Stimulated activated memory B cell treated with anti-CD40 and anti-IgM and Interleukin-4, amounts not matched to agents 10 μg/mL and 1 μg/mL and 100 μg/mL, for 72 hours (primary cell): ENCODE data around the gene FBXO3.

ENCODE experiments used
- ATAC-seq: fragments of 150-1000 bp; cut with Tn5 transposase; 2 replicates; pipeline ENCODE4 v1.10.0; 2021
- H3K27ac Mint-ChIP-seq: one replicate; pipeline ENCODE4 v1.8.0; 2022; ENCODE audit warnings: mild to moderate bottlenecking, mixed read lengths
- H3K27me3 Mint-ChIP-seq: one replicate; pipeline ENCODE4 v1.8.0; 2022; ENCODE audit warnings: mixed read lengths
- H3K36me3 Mint-ChIP-seq: one replicate; pipeline ENCODE4 v1.8.0; 2022; ENCODE audit warnings: mixed read lengths
- H3K4me1 Mint-ChIP-seq: one replicate; pipeline ENCODE4 v1.8.0; 2022; ENCODE audit warnings: mixed read lengths
- H3K4me3 Mint-ChIP-seq: one replicate; pipeline ENCODE4 v1.8.0; 2022; ENCODE audit warnings: mild to moderate bottlenecking, moderate library complexity, mixed read lengths
- H3K9me3 Mint-ChIP-seq: one replicate; pipeline ENCODE4 v1.8.0; 2022; ENCODE audit warnings: mixed read lengths

The FBXO3 gene

GRCh38 chr11:33704240-33705002 is 69.9 kb downstream of the FBXO3 start:
- Mint-ChIP-seq H3K9me3 (no peaks in the 10 kb centered on the region), H3K4me1 (peaks cover 16% of the 10 kb centered on the region), H3K4me3 (no peak overlapping the region), H3K27ac (no peak overlapping the region), H3K36me3 (peaks cover 10% of the 10 kb centered on the region), H3K27me3 (no peaks in the 10 kb centered on the region)
- no peak for ATAC-seq

GRCh38 chr11:33703788-33704187 is 70.5 kb downstream of the FBXO3 start:
- Mint-ChIP-seq H3K9me3 (no peaks in the 10 kb centered on the region), H3K36me3 (peaks cover 4% of the 10 kb centered on the region), H3K4me1 (peaks cover 16% of the 10 kb centered on the region), H3K27ac (no peak overlapping the region), H3K4me3 (no peak overlapping the region), H3K27me3 (no peaks in the 10 kb centered on the region)
- ATAC-seq, result no peak

GRCh38 chr11:33703234-33703633 is 71.1 kb downstream of the FBXO3 start:
- no peak for ATAC-seq
- no peaks in the 10 kb centered on the region for H3K9me3 Mint-ChIP-seq
- no peak overlapping the region for H3K4me3 Mint-ChIP-seq
- H3K4me1 Mint-ChIP-seq, result peaks cover 16% of the 10 kb centered on the region
- no peak overlapping the region for H3K27ac Mint-ChIP-seq
- no peaks in the 10 kb centered on the region for H3K27me3 Mint-ChIP-seq
- H3K36me3 Mint-ChIP-seq, result no peaks in the 10 kb centered on the region

GRCh38 chr11:33701302-33702230 is 72.8 kb downstream of the FBXO3 start:
- Mint-ChIP-seq H3K27ac (peak overlapping the region; percentile 58), H3K4me1 (peaks cover 28% of the 10 kb centered on the region), H3K4me3 (peak overlapping the region; percentile 95), H3K27me3 (no peaks in the 10 kb centered on the region), H3K36me3 (no peaks in the 10 kb centered on the region), H3K9me3 (no peaks in the 10 kb centered on the region)
- ATAC-seq, result no peak

GRCh38 chr11:33700502-33701271 is 73.6 kb downstream of the FBXO3 start, which contains the start of gene C11orf91:
C11orf91 (minus strand) TSS chr11:33700826; CDS start chr11:33700740, 86 bp downstream.
- no peaks in the 10 kb centered on the region for H3K36me3 Mint-ChIP-seq
- H3K27me3 Mint-ChIP-seq, result no peaks in the 10 kb centered on the region
- peak within 1 kb of the TSS; percentile 95 for H3K4me3 Mint-ChIP-seq
- H3K4me1 Mint-ChIP-seq, result peaks cover 33% of the 10 kb centered on the region
- H3K27ac Mint-ChIP-seq, result peak within 1 kb of the TSS; percentile 60
- ATAC-seq, result peak; percentile 95
- no peaks in the 10 kb centered on the region for H3K9me3 Mint-ChIP-seq

- ATAC-seq, result no peak
- peaks cover 33% of the 10 kb centered on the region for H3K4me1 Mint-ChIP-seq
- peak overlapping the region; percentile 60 for H3K27ac Mint-ChIP-seq
- no peaks in the 10 kb centered on the region for H3K27me3 Mint-ChIP-seq
- H3K9me3 Mint-ChIP-seq, result no peaks in the 10 kb centered on the region
- H3K36me3 Mint-ChIP-seq, result no peaks in the 10 kb centered on the region
- H3K4me3 Mint-ChIP-seq, result peak overlapping the region; percentile 95
Observed at GRCh38 chr11:33700063-33700501, 74.2 kb downstream of the FBXO3 start.

GRCh38 chr11:33699515-33700062 is 74.7 kb downstream of the FBXO3 start:
- H3K27ac Mint-ChIP-seq, result peak overlapping the region; percentile 60
- no peaks in the 10 kb centered on the region for H3K36me3 Mint-ChIP-seq
- H3K9me3 Mint-ChIP-seq, result no peaks in the 10 kb centered on the region
- peaks cover 33% of the 10 kb centered on the region for H3K4me1 Mint-ChIP-seq
- ATAC-seq, result no peak
- H3K27me3 Mint-ChIP-seq, result no peaks in the 10 kb centered on the region
- H3K4me3 Mint-ChIP-seq, result peak overlapping the region; percentile 95

GRCh38 chr11:33698921-33699320 is 75.4 kb downstream of the FBXO3 start:
- H3K9me3 Mint-ChIP-seq, result no peaks in the 10 kb centered on the region
- no peak for ATAC-seq
- peaks cover 33% of the 10 kb centered on the region for H3K4me1 Mint-ChIP-seq
- H3K27me3 Mint-ChIP-seq, result no peaks in the 10 kb centered on the region
- no peaks in the 10 kb centered on the region for H3K36me3 Mint-ChIP-seq
- no peak overlapping the region for H3K4me3 Mint-ChIP-seq
- H3K27ac Mint-ChIP-seq, result no peak overlapping the region

GRCh38 chr11:33697997-33698396 is 76.3 kb downstream of the FBXO3 start:
- no peak for ATAC-seq
- peaks cover 33% of the 10 kb centered on the region for H3K4me1 Mint-ChIP-seq
- H3K27me3 Mint-ChIP-seq, result peaks cover 8% of the 10 kb centered on the region
- H3K9me3 Mint-ChIP-seq, result no peaks in the 10 kb centered on the region
- H3K4me3 Mint-ChIP-seq, result no peak overlapping the region
- H3K36me3 Mint-ChIP-seq, result no peaks in the 10 kb centered on the region
- no peak overlapping the region for H3K27ac Mint-ChIP-seq

GRCh38 chr11:33696931-33697638 is 77.2 kb downstream of the FBXO3 start:
- Mint-ChIP-seq H3K4me3 (no peak overlapping the region), H3K4me1 (peaks cover 33% of the 10 kb centered on the region), H3K36me3 (no peaks in the 10 kb centered on the region), H3K27me3 (peaks cover 12% of the 10 kb centered on the region), H3K9me3 (no peaks in the 10 kb centered on the region), H3K27ac (no peak overlapping the region)
- no peak for ATAC-seq

GRCh38 chr11:33696411-33696810 is 77.9 kb downstream of the FBXO3 start:
- Mint-ChIP-seq H3K4me3 (no peak overlapping the region), H3K27ac (no peak overlapping the region), H3K4me1 (peaks cover 30% of the 10 kb centered on the region), H3K9me3 (no peaks in the 10 kb centered on the region), H3K36me3 (no peaks in the 10 kb centered on the region), H3K27me3 (peaks cover 12% of the 10 kb centered on the region)
- no peak for ATAC-seq

- ATAC-seq, result no peak
- no peak overlapping the region for H3K27ac Mint-ChIP-seq
- peaks cover 12% of the 10 kb centered on the region for H3K27me3 Mint-ChIP-seq
- no peaks in the 10 kb centered on the region for H3K36me3 Mint-ChIP-seq
- no peaks in the 10 kb centered on the region for H3K9me3 Mint-ChIP-seq
- H3K4me1 Mint-ChIP-seq, result peaks cover 24% of the 10 kb centered on the region
- H3K4me3 Mint-ChIP-seq, result no peak overlapping the region
Observed at GRCh38 chr11:33695051-33695566, 79.2 kb downstream of the FBXO3 start.

- H3K4me3 Mint-ChIP-seq, result no peak overlapping the region
- H3K27me3 Mint-ChIP-seq, result peaks cover 12% of the 10 kb centered on the region
- ATAC-seq, result no peak
- no peaks in the 10 kb centered on the region for H3K36me3 Mint-ChIP-seq
- H3K27ac Mint-ChIP-seq, result no peak overlapping the region
- no peaks in the 10 kb centered on the region for H3K9me3 Mint-ChIP-seq
- peaks cover 18% of the 10 kb centered on the region for H3K4me1 Mint-ChIP-seq
Observed at GRCh38 chr11:33694346-33695050, 79.8 kb downstream of the FBXO3 start.
